Epithelial cell of esophagus (primary cell): ENCODE results near the gene FGFR2.
A peak's percentile ranks its signal among the peaks of the same experiment; 100 is the strongest.

Source experiments
- DNase-seq: peaks from one replicate; pipeline ENCODE4 v3.0.0; 2010; ENCODE audit warnings: low read depth
- H3K4me3 ChIP-seq: 2 replicates; pipeline ENCODE4 v1.5.1; 2011; ENCODE audit warnings: mild to moderate bottlenecking, low read length, control low read depth
- TF ChIP-seq, protein P1 (sequence below): IDR thresholded peaks from 2 replicates; pipeline ENCODE4 v1.5.1; 2011; ENCODE audit warnings: low read depth, mild to moderate bottlenecking, low read length, control low read depth, inconsistent platforms; ENCODE audit not compliant: insufficient read depth; ENCODE audit errors: missing control alignments

Gene FGFR2

DNA sequence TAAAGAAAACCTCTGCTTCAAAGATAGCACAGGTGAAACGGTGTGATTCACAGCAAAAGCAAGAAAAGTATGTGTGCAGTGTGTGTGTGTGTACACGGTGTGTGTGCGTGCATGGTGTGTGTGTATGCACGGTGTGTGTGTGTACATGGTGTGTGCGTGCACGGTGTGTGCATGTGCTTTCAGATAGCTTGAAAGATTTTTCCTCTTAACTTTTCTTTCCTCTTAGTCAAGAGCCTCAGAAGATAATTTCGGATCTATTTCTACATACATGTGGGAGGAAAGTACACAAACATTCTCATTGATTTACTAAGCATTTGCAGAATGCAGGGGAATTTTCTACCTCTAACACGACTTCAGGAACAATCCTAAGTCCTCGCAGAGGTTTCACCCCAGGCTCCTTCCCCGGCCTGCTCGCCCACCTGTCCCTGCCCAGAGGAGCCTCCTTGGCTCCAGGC, 2.9 kb downstream of the FGFR2 start:
- H3K4me3 ChIP-seq: peak overlapping the region; percentile 76
- no peak for DNase-seq
- TF ChIP-seq, protein P1, sequence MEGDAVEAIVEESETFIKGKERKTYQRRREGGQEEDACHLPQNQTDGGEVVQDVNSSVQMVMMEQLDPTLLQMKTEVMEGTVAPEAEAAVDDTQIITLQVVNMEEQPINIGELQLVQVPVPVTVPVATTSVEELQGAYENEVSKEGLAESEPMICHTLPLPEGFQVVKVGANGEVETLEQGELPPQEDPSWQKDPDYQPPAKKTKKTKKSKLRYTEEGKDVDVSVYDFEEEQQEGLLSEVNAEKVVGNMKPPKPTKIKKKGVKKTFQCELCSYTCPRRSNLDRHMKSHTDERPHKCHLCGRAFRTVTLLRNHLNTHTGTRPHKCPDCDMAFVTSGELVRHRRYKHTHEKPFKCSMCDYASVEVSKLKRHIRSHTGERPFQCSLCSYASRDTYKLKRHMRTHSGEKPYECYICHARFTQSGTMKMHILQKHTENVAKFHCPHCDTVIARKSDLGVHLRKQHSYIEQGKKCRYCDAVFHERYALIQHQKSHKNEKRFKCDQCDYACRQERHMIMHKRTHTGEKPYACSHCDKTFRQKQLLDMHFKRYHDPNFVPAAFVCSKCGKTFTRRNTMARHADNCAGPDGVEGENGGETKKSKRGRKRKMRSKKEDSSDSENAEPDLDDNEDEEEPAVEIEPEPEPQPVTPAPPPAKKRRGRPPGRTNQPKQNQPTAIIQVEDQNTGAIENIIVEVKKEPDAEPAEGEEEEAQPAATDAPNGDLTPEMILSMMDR: no peak

DNA sequence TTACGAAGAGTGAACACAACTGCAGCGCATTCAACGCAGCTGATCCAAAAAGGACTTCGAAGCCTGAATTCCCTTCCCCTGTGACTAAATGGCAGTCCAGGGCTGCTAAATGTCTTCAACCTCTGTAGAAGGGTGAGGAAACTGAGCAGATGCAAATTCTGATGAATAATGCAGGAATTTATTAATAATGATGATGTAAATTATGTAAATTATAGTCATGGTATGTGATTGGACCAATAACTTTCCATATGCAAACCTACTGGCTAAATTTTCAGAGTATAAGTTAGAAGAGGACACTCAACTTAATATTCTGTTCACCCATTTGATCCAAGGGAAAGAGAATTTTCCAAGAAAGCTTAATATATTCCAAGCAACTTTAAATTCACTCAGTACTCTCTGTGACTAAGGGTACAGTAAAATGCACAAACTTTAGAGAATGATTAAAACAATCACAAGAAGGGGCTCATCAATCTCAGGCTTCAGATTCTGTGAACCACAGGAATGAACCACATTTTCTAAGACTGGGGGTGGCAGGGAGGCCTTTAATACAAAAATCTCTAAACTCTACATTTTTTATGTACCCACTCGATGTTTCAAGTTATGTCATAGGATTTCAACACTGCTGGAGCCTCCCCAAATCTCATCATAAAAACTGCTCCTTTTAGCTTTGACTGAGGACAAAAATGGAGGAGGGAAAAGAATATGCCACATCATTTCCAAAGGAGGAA, 3.5 kb downstream of the FGFR2 start:
- no peak for DNase-seq
- peak overlapping the region; percentile 76 for H3K4me3 ChIP-seq
- TF ChIP-seq, protein P1: no peak

DNA sequence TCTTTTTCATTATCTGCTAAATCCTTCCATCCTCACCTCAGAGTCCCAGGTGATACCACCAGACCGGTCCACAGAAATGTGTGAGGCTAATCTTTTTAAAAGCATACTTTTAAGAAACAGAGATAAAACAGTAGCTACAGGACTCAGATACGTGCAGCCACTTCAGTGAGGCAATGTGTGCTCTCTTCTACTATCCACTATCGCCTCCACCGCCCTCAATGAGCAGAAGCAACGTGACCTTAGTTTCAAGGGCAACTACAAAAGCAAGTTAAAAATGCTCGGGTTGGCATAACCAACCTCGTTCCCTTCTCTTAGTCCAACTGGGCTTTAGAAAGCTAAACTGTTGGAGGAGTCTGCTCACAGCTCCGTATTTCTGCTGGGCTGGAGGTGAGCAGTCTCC, 4.2 kb downstream of the FGFR2 start:
- TF ChIP-seq, protein P1: no peak
- DNase-seq: no peak
- H3K4me3 ChIP-seq: no peak overlapping the region

DNA sequence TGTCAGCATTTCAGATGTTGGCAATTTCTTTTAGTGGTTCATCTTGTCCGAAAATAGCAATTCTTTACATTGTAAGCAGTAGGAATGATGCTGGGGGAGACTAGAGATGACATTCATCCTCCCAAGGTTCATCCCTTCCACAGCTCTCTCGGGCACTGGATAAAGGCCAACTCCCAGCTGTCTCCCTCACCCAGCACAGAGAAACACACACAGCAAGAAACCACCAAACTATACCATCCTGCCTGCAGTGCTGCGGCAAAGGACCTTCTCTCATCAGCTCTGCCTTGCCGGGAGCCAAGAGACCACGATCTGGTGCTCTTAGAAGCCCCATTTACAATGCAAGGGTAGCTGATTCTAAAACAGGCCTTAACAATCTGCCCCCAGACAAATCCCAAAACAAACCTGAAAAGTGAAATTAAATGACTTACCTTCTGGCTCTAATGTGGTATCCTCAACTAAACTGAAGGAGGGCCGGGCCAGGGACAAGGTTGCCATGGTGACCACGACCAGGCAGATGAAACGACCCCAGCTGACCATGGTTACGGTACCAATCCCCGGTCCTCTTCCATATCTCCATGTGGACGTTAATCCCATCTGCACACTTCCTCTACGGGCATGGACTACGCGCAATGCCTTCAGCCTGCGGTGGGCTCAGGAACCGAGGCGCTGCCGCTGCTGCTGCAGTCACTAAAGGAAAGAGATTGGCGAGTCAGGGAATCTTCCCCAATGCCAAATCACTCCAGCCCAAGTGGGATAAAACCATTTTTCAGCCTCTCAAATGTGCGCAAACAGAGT, 4.8 kb downstream of the FGFR2 start:
- DNase-seq: no peak
- TF ChIP-seq, protein P1: no peak
- H3K4me3 ChIP-seq: peak overlapping the region; percentile 7

DNA sequence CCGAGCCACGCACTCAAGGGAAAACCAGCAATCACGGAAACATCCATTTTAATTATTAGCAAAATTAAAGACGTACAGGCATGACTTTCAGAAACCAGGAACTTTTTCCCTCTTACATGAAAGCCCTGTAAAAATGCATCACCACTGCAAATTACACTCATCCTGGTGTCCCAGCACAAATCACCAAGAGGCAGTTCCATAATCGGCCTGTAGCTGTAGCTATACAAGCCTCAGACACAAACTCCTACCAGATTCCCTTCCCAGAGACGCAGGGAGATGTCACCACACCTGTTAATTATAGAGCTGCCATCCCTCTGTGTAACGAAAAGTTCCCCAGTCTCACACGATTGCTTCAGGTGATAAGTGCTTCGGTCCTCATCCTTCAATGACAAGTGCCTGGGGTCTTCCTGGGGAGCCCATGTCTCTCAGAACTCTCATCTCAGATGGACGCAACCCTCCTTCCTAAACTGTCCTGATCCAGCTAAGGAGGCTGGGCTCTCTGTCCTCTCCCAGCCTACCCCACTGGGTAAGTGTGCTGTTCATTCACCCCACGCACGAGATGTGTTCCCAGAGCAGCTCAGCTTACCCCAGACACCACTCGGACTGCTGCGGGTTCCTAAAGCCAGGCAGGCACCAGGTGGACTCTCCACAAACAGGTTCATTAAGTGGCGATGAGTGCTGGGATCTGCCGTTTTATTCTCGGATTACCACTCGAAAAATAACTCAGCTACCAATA, 5.9 kb downstream of the FGFR2 start:
- no peak overlapping the region for H3K4me3 ChIP-seq
- peak; percentile 63 for DNase-seq
- TF ChIP-seq, protein P1: peak; percentile 71

DNA sequence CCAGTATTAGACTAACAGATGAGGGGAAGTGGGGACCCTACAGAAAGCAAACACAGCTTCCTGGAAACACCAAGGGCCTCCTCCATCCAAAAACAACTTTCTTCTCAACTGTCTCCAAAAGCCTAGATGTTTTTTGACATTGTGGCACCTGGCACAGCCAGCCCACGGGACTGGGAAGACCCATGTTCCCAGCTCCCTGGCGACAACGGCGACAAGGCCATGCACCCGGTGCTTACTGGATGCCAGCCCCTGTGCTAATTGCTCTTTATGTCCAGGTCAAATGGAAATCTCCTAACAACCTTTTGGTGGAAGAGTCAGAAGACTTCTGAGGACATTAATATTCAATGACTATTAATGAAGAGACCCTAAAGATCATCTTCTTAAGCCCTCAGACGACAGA, 7.1 kb downstream of the FGFR2 start:
- DNase-seq: no peak
- TF ChIP-seq, protein P1: no peak
- no peak overlapping the region for H3K4me3 ChIP-seq
